HepG2 (cell line): ENCODE measurements around the gene TTLL11. TPM values are rescaled to one million over a fixed set of nuclear protein-coding genes. Genes with fewer than 3 reads are reported as not detected.

ENCODE experiments used
- CHD4 ChIP-seq: fragments of 200-600 bp; sonication (generic); IDR thresholded peaks from 2 replicates; pipeline ENCODE4 v1.7.0; 2017; ENCODE audit warnings: mild to moderate bottlenecking, low read length, borderline replicate concordance
- HIVEP1 ChIP-seq: sonication (generic); formaldehyde crosslinking; IDR thresholded peaks from 2 replicates; pipeline ENCODE4 v1.4.0; 2020; ENCODE audit warnings: mild to moderate bottlenecking, missing genetic modification reagents
- ISL2 ChIP-seq: sonication (generic); formaldehyde crosslinking; IDR thresholded peaks from 2 replicates; pipeline ENCODE4 v1.5.0; 2020; ENCODE audit warnings: missing genetic modification reagents
- JUNB ChIP-seq: sonication (generic); formaldehyde crosslinking; IDR thresholded peaks from 2 replicates; pipeline ENCODE4 v1.8.0; 2022; ENCODE audit warnings: missing genetic modification reagents, mild to moderate bottlenecking, borderline replicate concordance
- NFIB ChIP-seq: sonication (generic); formaldehyde crosslinking; IDR thresholded peaks from 2 replicates; pipeline ENCODE4 v1.9.0; 2021; ENCODE audit warnings: missing genetic modification reagents, mild to moderate bottlenecking, borderline replicate concordance
- PRMT3 ChIP-seq: sonication (generic); formaldehyde crosslinking; IDR thresholded peaks from 2 replicates; pipeline ENCODE4 v1.8.1; 2022; ENCODE audit warnings: low read depth, mild to moderate bottlenecking, moderate library complexity, missing genetic modification reagents, borderline replicate concordance
- SMAD3 ChIP-seq: sonication (generic); formaldehyde crosslinking; IDR thresholded peaks from 2 replicates; pipeline ENCODE4 v1.4.0; 2020; ENCODE audit warnings: missing genetic modification reagents
- SP140L ChIP-seq: sonication (generic); formaldehyde crosslinking; IDR thresholded peaks from 2 replicates; pipeline ENCODE4 v1.4.0; 2020; ENCODE audit warnings: missing genetic modification reagents, borderline replicate concordance
- SYNCRIP ChIP-seq: fragments of 200-400 bp; formaldehyde crosslinking; IDR thresholded peaks from 2 replicates; pipeline ENCODE4 v1.6.1; 2018; ENCODE audit warnings: mild to moderate bottlenecking, low read depth, low read length; ENCODE audit not compliant: insufficient read depth
- YY1 ChIP-seq: IDR thresholded peaks from 2 replicates; pipeline ENCODE4 v1.6.1; 2011; ENCODE audit warnings: low read length, low read depth, moderate library complexity, mild to moderate bottlenecking; ENCODE audit not compliant: insufficient read depth, insufficient replicate concordance
- ZNF746 ChIP-seq: sonication (generic); formaldehyde crosslinking; IDR thresholded peaks from 2 replicates; pipeline ENCODE4 v1.8.0; 2022; ENCODE audit warnings: mild to moderate bottlenecking, missing genetic modification reagents
- ZSCAN21 ChIP-seq: sonication (generic); formaldehyde crosslinking; IDR thresholded peaks from 2 replicates; pipeline ENCODE4 v1.8.0; 2022; ENCODE audit warnings: mild to moderate bottlenecking, missing genetic modification reagents, moderate library complexity, borderline replicate concordance
- ZSCAN29 ChIP-seq: sonication (generic); formaldehyde crosslinking; conservative IDR thresholded peaks from 2 replicates; pipeline ENCODE4 v1.4.0; 2020; ENCODE audit warnings: mild to moderate bottlenecking, missing genetic modification reagents
- polyA plus RNA-seq, 8 experiments: library from polyadenylated mRNA; depleted of rRNA in 3 of 8; stranded (reverse) in 7 of 8; unstranded in 1 of 8; fragments of >200 nt; fragmentation: Illumina TruSeq in 4 of 8; extraction: Trizol in 4 of 8; gene quantifications; 2 replicates each; pipeline versions ENCODE4 v1.2.1 to v1.2.3, GENCODE V29; 2011 to 2016; ENCODE audit warnings: low read depth in 4 of 8, missing spikeins in 1 of 8, mixed read lengths in 1 of 8; ENCODE audit not compliant: insufficient read depth in 1 of 8
- total RNA-seq, 5 experiments: library from RNA; depleted of rRNA; stranded (reverse); fragments of >200 nt; fragmentation: Illumina TruSeq; extraction: Trizol; gene quantifications; 2 replicates each; pipeline ENCODE4 v1.2.3, GENCODE V29; 2016; ENCODE audit warnings: low read depth in 1 of 5
- TF ChIP-seq, protein P1 (sequence below): sonication (generic); formaldehyde crosslinking; IDR thresholded peaks from 2 replicates; pipeline ENCODE4 v1.4.0; 2020; ENCODE audit warnings: mild to moderate bottlenecking, missing genetic modification reagents, borderline replicate concordance
- TF ChIP-seq, protein P2 (sequence below): sonication (generic); formaldehyde crosslinking; IDR thresholded peaks from 2 replicates; pipeline ENCODE4 v1.5.0; 2020; ENCODE audit warnings: mild to moderate bottlenecking, missing genetic modification reagents
- TF ChIP-seq, protein P3 (sequence below): sonication (generic); formaldehyde crosslinking; conservative IDR thresholded peaks from 2 replicates; pipeline ENCODE4 v1.8.1; 2023; ENCODE audit warnings: missing genetic modification reagents

The TTLL11 gene
- total and polyA plus RNA-seq, 2 of the 13 experiments (the other 11 are each of a cell fraction or from before 2014, with no cell fraction given): 4.5 to 5.2 TPM

DNA sequence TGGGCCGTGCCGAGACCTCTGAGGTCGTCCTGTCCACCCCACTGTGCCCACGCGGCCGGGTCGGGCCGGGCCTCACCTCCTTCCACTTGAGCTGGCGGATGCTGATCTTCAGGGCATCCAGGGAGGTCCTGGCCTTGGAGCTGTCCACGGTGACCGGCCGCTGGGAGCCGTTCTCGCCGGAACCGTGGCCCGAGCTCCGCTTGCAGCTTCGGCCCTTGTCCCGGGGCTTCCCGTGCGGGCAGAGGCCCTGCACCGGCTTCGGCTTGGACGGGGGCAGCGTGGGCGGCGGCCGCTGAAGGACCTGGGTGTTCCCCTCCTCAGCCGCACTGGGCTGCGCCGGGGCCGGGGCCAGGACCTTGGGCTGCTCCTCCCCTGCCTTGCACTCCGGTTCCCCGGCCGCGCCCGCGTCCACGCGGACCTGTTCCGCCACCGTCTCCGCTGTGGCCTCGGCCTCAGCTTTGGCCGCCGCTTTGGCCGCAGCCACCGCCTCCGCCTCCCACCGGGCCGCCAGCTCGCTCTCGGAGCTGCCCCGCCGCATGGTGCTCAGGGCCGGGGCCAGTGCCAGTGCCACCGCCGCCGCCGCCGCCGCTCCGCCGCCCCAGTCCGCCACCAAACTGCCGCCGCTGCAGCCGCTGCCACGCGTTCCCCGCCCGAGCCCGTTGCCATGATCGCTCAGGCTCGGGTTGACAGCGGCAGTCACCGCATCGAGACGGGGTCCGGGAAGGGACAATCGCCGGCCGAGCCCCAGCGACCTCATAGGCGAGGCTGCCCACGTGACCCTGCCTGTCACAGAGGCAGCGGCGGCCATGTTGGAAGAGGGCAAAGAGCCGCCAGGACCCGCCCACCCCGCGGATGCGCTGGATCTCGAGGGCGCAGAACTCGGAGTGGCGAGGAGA, at the start of gene TTLL11 (continued):
- TF ChIP-seq, protein P1, sequence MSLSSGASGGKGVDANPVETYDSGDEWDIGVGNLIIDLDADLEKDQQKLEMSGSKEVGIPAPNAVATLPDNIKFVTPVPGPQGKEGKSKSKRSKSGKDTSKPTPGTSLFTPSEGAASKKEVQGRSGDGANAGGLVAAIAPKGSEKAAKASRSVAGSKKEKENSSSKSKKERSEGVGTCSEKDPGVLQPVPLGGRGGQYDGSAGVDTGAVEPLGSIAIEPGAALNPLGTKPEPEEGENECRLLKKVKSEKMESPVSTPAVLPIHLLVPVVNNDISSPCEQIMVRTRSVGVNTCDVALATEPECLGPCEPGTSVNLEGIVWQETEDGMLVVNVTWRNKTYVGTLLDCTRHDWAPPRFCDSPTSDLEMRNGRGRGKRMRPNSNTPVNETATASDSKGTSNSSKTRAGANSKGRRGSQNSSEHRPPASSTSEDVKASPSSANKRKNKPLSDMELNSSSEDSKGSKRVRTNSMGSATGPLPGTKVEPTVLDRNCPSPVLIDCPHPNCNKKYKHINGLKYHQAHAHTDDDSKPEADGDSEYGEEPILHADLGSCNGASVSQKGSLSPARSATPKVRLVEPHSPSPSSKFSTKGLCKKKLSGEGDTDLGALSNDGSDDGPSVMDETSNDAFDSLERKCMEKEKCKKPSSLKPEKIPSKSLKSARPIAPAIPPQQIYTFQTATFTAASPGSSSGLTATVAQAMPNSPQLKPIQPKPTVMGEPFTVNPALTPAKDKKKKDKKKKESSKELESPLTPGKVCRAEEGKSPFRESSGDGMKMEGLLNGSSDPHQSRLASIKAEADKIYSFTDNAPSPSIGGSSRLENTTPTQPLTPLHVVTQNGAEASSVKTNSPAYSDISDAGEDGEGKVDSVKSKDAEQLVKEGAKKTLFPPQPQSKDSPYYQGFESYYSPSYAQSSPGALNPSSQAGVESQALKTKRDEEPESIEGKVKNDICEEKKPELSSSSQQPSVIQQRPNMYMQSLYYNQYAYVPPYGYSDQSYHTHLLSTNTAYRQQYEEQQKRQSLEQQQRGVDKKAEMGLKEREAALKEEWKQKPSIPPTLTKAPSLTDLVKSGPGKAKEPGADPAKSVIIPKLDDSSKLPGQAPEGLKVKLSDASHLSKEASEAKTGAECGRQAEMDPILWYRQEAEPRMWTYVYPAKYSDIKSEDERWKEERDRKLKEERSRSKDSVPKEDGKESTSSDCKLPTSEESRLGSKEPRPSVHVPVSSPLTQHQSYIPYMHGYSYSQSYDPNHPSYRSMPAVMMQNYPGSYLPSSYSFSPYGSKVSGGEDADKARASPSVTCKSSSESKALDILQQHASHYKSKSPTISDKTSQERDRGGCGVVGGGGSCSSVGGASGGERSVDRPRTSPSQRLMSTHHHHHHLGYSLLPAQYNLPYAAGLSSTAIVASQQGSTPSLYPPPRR (CRISPR knock-in tag): peak; percentile 41; the same call in 1 of the 2 replicates
- TF ChIP-seq HIVEP1 (CRISPR knock-in tag) (no peak; the same call in 1 of the 2 replicates), ZNF746 (CRISPR knock-in tag) (no peak), SYNCRIP (no peak), YY1 (peak; percentile 100), PRMT3 (CRISPR knock-in tag) (0 out of 2 replicates have a peak, but pooled peaks have one; percentile 64), ISL2 (CRISPR knock-in tag) (peak; percentile 68; the same call in 1 of the 2 replicates), SMAD3 (CRISPR knock-in tag) (0 out of 2 replicates have a peak, but pooled peaks have one; percentile 56), JUNB (CRISPR knock-in tag) (no peak), NFIB (CRISPR knock-in tag) (no peak), CHD4 (no peak), ZSCAN29 (CRISPR knock-in tag) (peak; percentile 99), SP140L (CRISPR knock-in tag) (no peak), ZSCAN21 (CRISPR knock-in tag) (peak; percentile 79; the same call in 1 of the 2 replicates)
- TF ChIP-seq, protein P2, sequence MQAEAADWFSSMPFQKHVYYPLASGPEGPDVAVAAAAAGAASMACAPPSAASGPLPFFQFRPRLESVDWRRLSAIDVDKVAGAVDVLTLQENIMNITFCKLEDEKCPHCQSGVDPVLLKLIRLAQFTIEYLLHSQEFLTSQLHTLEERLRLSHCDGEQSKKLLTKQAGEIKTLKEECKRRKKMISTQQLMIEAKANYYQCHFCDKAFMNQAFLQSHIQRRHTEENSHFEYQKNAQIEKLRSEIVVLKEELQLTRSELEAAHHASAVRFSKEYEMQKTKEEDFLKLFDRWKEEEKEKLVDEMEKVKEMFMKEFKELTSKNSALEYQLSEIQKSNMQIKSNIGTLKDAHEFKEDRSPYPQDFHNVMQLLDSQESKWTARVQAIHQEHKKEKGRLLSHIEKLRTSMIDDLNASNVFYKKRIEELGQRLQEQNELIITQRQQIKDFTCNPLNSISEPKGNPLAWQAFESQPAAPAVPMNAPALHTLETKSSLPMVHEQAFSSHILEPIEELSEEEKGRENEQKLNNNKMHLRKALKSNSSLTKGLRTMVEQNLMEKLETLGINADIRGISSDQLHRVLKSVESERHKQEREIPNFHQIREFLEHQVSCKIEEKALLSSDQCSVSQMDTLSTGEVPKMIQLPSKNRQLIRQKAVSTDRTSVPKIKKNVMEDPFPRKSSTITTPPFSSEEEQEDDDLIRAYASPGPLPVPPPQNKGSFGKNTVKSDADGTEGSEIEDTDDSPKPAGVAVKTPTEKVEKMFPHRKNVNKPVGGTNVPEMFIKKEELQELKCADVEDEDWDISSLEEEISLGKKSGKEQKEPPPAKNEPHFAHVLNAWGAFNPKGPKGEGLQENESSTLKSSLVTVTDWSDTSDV: no peak
- TF ChIP-seq, protein P3, sequence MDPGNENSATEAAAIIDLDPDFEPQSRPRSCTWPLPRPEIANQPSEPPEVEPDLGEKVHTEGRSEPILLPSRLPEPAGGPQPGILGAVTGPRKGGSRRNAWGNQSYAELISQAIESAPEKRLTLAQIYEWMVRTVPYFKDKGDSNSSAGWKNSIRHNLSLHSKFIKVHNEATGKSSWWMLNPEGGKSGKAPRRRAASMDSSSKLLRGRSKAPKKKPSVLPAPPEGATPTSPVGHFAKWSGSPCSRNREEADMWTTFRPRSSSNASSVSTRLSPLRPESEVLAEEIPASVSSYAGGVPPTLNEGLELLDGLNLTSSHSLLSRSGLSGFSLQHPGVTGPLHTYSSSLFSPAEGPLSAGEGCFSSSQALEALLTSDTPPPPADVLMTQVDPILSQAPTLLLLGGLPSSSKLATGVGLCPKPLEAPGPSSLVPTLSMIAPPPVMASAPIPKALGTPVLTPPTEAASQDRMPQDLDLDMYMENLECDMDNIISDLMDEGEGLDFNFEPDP (CRISPR knock-in tag): no peak
